K562 (cell line): ENCODE measurements around the gene PPP1R37. TPM values are rescaled to one million over a fixed set of nuclear protein-coding genes. Genes with fewer than 3 reads are reported as not detected.

ENCODE experiments used
- ATAC-seq: fragments of 200-7000 bp; cut with Tn5 transposase; 3 replicates; pipeline ENCODE4 v1.9.1; 2020; ENCODE audit warnings: moderate library complexity
- BruUV-seq: library from RNA; stranded (reverse); fragments of 400-500 nt; replicated peaks from 2 replicates; lab custom pipeline; 2021; lab: Mats Ljungman, UMichigan
- CTCF ChIA-PET: fragments of 300-600 bp; formaldehyde crosslinking; extraction: SDS; loops from one replicate; lab custom pipeline; 2021; ENCODE audit warnings: low intra/inter-chr PET ratio; lab: Yijun Ruan, JAX
- POLR2A ChIA-PET: fragments of 300-600, 350-650 bp; sonication (Branson Sonifier 250); formaldehyde crosslinking; extraction: SDS; loops from one replicate; lab custom pipeline; 2021; ENCODE audit warnings: antibody characterized with exemption, inconsistent platforms; lab: Yijun Ruan, JAX
- DNase-seq, 4 experiments: peaks; one replicate each; pipeline versions ENCODE4 v3.0.0 to v3.0.0-alpha.2; 2011 to 2018; ENCODE audit warnings: low spot score in 3 of 4, mixed read lengths in 3 of 4; ENCODE audit errors: extremely low read depth in 1 of 4
- FAIRE-seq: peaks from 2 replicates; lab custom pipeline; 2011; peaks lifted over from hg19 to GRCh38; lab: Jason Lieb, UNC
- H2AFZ ChIP-seq: 2 replicates; pipeline ENCODE4 v1.6.0; 2011; ENCODE audit warnings: low read depth, low read length, control low read depth, inconsistent platforms
- H3K27ac ChIP-seq: fragments of 200-600 bp; 3 replicates; pipeline ENCODE4 v1.8.0; 2011; ENCODE audit warnings: low read depth, mild to moderate bottlenecking, control low read depth, inconsistent platforms, low read length, moderate library complexity, mixed read lengths; ENCODE audit errors: extremely low read depth
- H3K27me3 ChIP-seq, 2 experiments: fragments of 300-600 bp in 1 of 2; 2 replicates in 1 of 2; 3 replicates in 1 of 2; pipeline versions ENCODE4 v1.6.0 to v1.8.0; 2011; ENCODE audit warnings: inconsistent platforms in 2 of 2, low read length in 2 of 2, mild to moderate bottlenecking in 1 of 2, mixed read lengths in 1 of 2, moderate library complexity in 1 of 2; ENCODE audit not compliant: control insufficient read depth in 2 of 2, insufficient read depth in 2 of 2
- H3K36me3 ChIP-seq: fragments of 300-600 bp; 3 replicates; pipeline ENCODE4 v1.8.0; 2011; ENCODE audit warnings: mild to moderate bottlenecking, low read length, inconsistent platforms; ENCODE audit not compliant: control insufficient read depth, insufficient read depth
- H3K4me1 ChIP-seq, 2 experiments: fragments of 200-600 bp in 1 of 2; replicated peaks in 1 of 2; 2 replicates in 1 of 2; 3 replicates in 1 of 2; pipeline versions ENCODE4 v1.5.1 to v1.8.0; 2011; ENCODE audit warnings: inconsistent platforms in 2 of 2, low read length in 2 of 2, mild to moderate bottlenecking in 1 of 2, mixed read lengths in 1 of 2, moderate library complexity in 1 of 2; ENCODE audit not compliant: control insufficient read depth in 2 of 2, insufficient read depth in 2 of 2
- H3K4me2 ChIP-seq: 2 replicates; pipeline ENCODE4 v1.6.1; 2011; ENCODE audit warnings: low read length, control low read depth, inconsistent platforms, mixed read lengths; ENCODE audit not compliant: insufficient read depth
- H3K4me3 ChIP-seq: fragments of 200-600 bp; sonication (generic), shearing (Covaris generic); 2 replicates; pipeline ENCODE4 v1.5.1; 2016; ENCODE audit warnings: control low read depth, inconsistent platforms
- H3K79me2 ChIP-seq: fragments of 200-600 bp; 3 replicates; pipeline ENCODE4 v1.8.0; 2011; ENCODE audit warnings: low read length, inconsistent platforms; ENCODE audit not compliant: control insufficient read depth, insufficient read depth
- H3K9ac ChIP-seq, 2 experiments: 2 replicates each; pipeline versions ENCODE4 v1.6.0 to v1.6.1; 2011; ENCODE audit warnings: low read depth in 2 of 2, low read length in 2 of 2, control low read depth in 1 of 2, inconsistent platforms in 1 of 2, mild to moderate bottlenecking in 1 of 2, mixed read lengths in 1 of 2; ENCODE audit not compliant: insufficient read depth in 1 of 2
- H3K9me1 ChIP-seq: one replicate; pipeline ENCODE4 v1.6.0; 2011; ENCODE audit warnings: inconsistent platforms, mild to moderate bottlenecking, low read length, moderate library complexity; ENCODE audit not compliant: control insufficient read depth, insufficient read depth
- H3K9me3 ChIP-seq: replicated peaks from 2 replicates; pipeline ENCODE4 v1.5.1; 2011; ENCODE audit warnings: low read depth, low read length, inconsistent platforms; ENCODE audit not compliant: control insufficient read depth, insufficient read depth
- H4K20me1 ChIP-seq: replicated peaks from 2 replicates; pipeline ENCODE4 v1.6.1; 2011; ENCODE audit warnings: low read length, inconsistent platforms, mixed read lengths; ENCODE audit not compliant: control insufficient read depth, insufficient read depth
- ARID1B ChIP-seq: fragments of 450-650 bp; IDR thresholded peaks from 2 replicates; pipeline ENCODE4 v1.6.1; 2016; ENCODE audit warnings: antibody characterized with exemption, mild to moderate bottlenecking, inconsistent platforms
- ATF7 ChIP-seq: fragments of 450-650 bp; IDR thresholded peaks from 2 replicates; pipeline ENCODE4 v1.7.1; 2014; ENCODE audit warnings: mild to moderate bottlenecking, moderate library complexity
- CEBPZ ChIP-seq: fragments of 150-350 bp; IDR thresholded peaks from 2 replicates; pipeline ENCODE4 v1.6.1; 2014; ENCODE audit warnings: low read depth, mild to moderate bottlenecking, low read length, borderline replicate concordance
- CTCF ChIP-seq, 3 experiments: IDR thresholded peaks in 2 of 3; conservative IDR thresholded peaks in 1 of 3; 2 replicates each; pipeline ENCODE4 v1.5.1; 2011 to 2012; ENCODE audit warnings: low read length in 3 of 3, mild to moderate bottlenecking in 3 of 3, control low read depth in 2 of 3, improper control_type of control experiment in 1 of 3, inconsistent platforms in 1 of 3, low read depth in 1 of 3, mixed read lengths in 1 of 3, moderate library complexity in 1 of 3; ENCODE audit not compliant: insufficient read depth in 2 of 3
- ETV1 ChIP-seq: fragments of 450-650 bp; conservative IDR thresholded peaks from 2 replicates; pipeline ENCODE4 v1.6.1; 2016; ENCODE audit warnings: missing genetic modification characterization, control low read depth, low read depth, missing compliant biosample characterization
- MYNN ChIP-seq, 2 experiments: sonication (generic); formaldehyde crosslinking in 1 of 2; IDR thresholded peaks; 2 replicates each; pipeline versions ENCODE4 v1.5.0 to v1.6.1; 2016 to 2020; ENCODE audit warnings: antibody characterized with exemption in 1 of 2, missing genetic modification reagents in 1 of 2
- NFIC ChIP-seq: fragments of 450-650 bp; IDR thresholded peaks from 2 replicates; pipeline ENCODE4 v1.6.1; 2017; ENCODE audit warnings: mild to moderate bottlenecking, inconsistent platforms
- NR3C1 ChIP-seq: sonication (generic); formaldehyde crosslinking; IDR thresholded peaks from 2 replicates; pipeline ENCODE4 v1.8.1; 2022; ENCODE audit warnings: missing genetic modification reagents
- RBFOX2 ChIP-seq: fragments of 200-400 bp; formaldehyde crosslinking; IDR thresholded peaks from 2 replicates; pipeline ENCODE4 v1.6.1; 2017; ENCODE audit warnings: low read depth, mild to moderate bottlenecking, low read length, moderate library complexity
- TAF9B ChIP-seq: fragments of 450-650 bp; IDR thresholded peaks from 2 replicates; pipeline ENCODE4 v1.6.1; 2018; ENCODE audit warnings: mild to moderate bottlenecking; ENCODE audit not compliant: partially characterized antibody
- TEAD2 ChIP-seq: fragments of 450-650 bp; IDR thresholded peaks from 2 replicates; pipeline ENCODE4 v1.6.1; 2016; ENCODE audit warnings: missing genetic modification characterization, control low read depth, missing compliant biosample characterization
- TFAP4 ChIP-seq: sonication (generic); formaldehyde crosslinking; IDR thresholded peaks from 2 replicates; pipeline ENCODE4 v1.8.0; 2022; ENCODE audit warnings: missing genetic modification reagents, mild to moderate bottlenecking, moderate library complexity, borderline replicate concordance
- ZC3H8 ChIP-seq: fragments of 450-650 bp; IDR thresholded peaks from 2 replicates; pipeline ENCODE4 v1.6.1; 2017
- ZNF146 ChIP-seq: IDR thresholded peaks from one replicate; pipeline ENCODE4 v1.6.1; 2018; ENCODE audit warnings: missing compliant biosample characterization; ENCODE audit not compliant: unreplicated experiment
- WGBS: fragments of 100-300 bp; shearing (Covaris generic); methylation state at CpG from one replicate; pipeline ENCODE4 v1.1.6; 2016; ENCODE audit warnings: low coverage, mixed read lengths; ENCODE audit not compliant: insufficient coverage; ENCODE audit errors: missing lambda C conversion rate; 5-methylcytosine and 5-hydroxymethylcytosine counted together
- in situ Hi-C: fragments of 300-500 bp; cut with MboI; formaldehyde crosslinking; loops from 4 replicates; pipeline ENCODE4 v1.15.0; 2018; ENCODE audit warnings: inconsistent platforms, mixed read lengths
- intact Hi-C: fragments of 100-400 bp; cut with micrococcal nuclease; formaldehyde crosslinking; loops from 2 replicates; pipeline ENCODE4 v1.14.2; 2022
- polyA plus RNA-seq, 8 experiments: library from polyadenylated mRNA; depleted of rRNA in 4 of 8; stranded (reverse) in 5 of 8; unstranded in 3 of 8; fragments of >200 nt; fragmentation: Nextera tagmentation in 2 of 8; fragmentation: Illumina TruSeq in 1 of 8; extraction: Ambion mirVana in 2 of 8; extraction: Trizol in 1 of 8; gene quantifications; 2 replicates each; pipeline versions ENCODE4 v1.2.1 to v1.2.3, GENCODE V29; 2011 to 2014; ENCODE audit warnings: inconsistent platforms in 1 of 8, missing spikeins in 1 of 8
- total RNA-seq, 7 experiments: library from RNA; depleted of rRNA in 6 of 7; stranded (reverse); fragments of >200 nt in 6 of 7; fragmentation: Illumina TruSeq in 2 of 7; extraction: Trizol in 2 of 7; gene quantifications; 2 replicates each; pipeline versions ENCODE4 v1.2.1 to v1.2.3, GENCODE V29; 2011 to 2021; ENCODE audit warnings: low replicate concordance in 1 of 7

PPP1R37 gene
- total and polyA plus RNA-seq, 9 of the 15 experiments (the other 6 are each of a cell fraction or from before 2014, with no cell fraction given) = 0.04 to 20.3 (median 7.3) TPM

GRCh38 chr19:45166723-45167252 lies 73.8 kb downstream of the PPP1R37 start (continued):
- TF ChIP-seq NR3C1 (no peak), MYNN (IDR thresholded peaks at IDR 0.05) (no peak), MYNN (CRISPR knock-in tag; IDR thresholded peaks at IDR 0.05) (no peak)

GRCh38 chr19:45168767-45169351 lies 75.9 kb downstream of the PPP1R37 start:
- Histone ChIP-seq H3K9me3 (no peaks in the 10 kb centered on the region), H3K79me2 (peaks cover 14% of the 10 kb centered on the region; the same call in 2 of the 3 replicates), H3K9ac (peak overlapping the region in 1 of 2 experiments; percentile 84; a peak in 2 of 4 replicates), H3K27ac (no peak overlapping the region), H4K20me1 (peaks cover 8% of the 10 kb centered on the region), H3K27me3 (no peaks in the 10 kb centered on the region), H3K4me2 (no peak overlapping the region; the same call in 1 of the 2 replicates), H2AFZ (no peak overlapping the region), H3K4me3 (no peak overlapping the region), H3K4me1 (peaks cover 43 to 60% of the 10 kb centered on the region in 2 experiments), H3K36me3 (no peaks in the 10 kb centered on the region), H3K9me1 (no peaks in the 10 kb centered on the region)
- FAIRE-seq (peak; percentile 77), ATAC-seq (peak; percentile 55), DNase-seq (peak; percentile 39 to 81 (median 49))
- BruUV-seq = no TSS peak
- CTCF ChIA-PET = no interaction called here
- WGBS = 40% methylated on average over 16 of the region's 16 CpGs
- intact Hi-C loops = no loop called here
- in situ Hi-C loops = no loop called here
- POLR2A ChIA-PET = interaction anchor here (0.7 to 2.2 kb wide), 2 partner anchors 9 to 14 kb away, joined by 4 to 12 read pairs; partner anchors contain the start of genes BLOC1S3 and TRAPPC6A
- TF ChIP-seq RBFOX2 (0 out of 2 replicates have a peak, but pooled peaks have one; percentile 37), CEBPZ (no peak), CTCF (IDR thresholded peaks at IDR 0.05 in 2 of 3, conservative IDR thresholded peaks at IDR 0.05 in 1 of 3; ENCODE audit: insufficient read depth in 2 of 3, low read depth in 1 of 3, low read length in 3 of 3) (peak in 2 of 3 experiments; percentile 46 to 49; a peak in 4 of 6 replicates), ETV1 (0 out of 2 replicates have a peak, but pooled peaks have one; percentile 24), ZNF146 (CRISPR knock-in tag) (no peak), TFAP4 (CRISPR knock-in tag) (0 out of 2 replicates have a peak, but pooled peaks have one; percentile 39), ZC3H8 (no peak), NFIC (peak; percentile 98), ATF7 (peak; percentile 26; the same call in 1 of the 2 replicates), TEAD2 (tag) (no peak), TAF9B (no peak), ARID1B (peak; percentile 24; the same call in 1 of the 2 replicates)
